Gastroesophageal sphincter (tissue), 3 donors: ENCODE measurements around the gene UBR2.

Source experiments
- CTCF ChIP-seq, 4 experiments: fragments of 200-600 bp in 2 of 4; fragments of 450-650 bp in 2 of 4; sonication (generic) in 1 of 4; IDR thresholded peaks; one replicate each; pipeline ENCODE4 v1.5.1; 2017 to 2019; ENCODE audit warnings: antibody characterized with exemption in 4 of 4, mild to moderate bottlenecking in 2 of 4, moderate library complexity in 2 of 4
- POLR2A ChIP-seq, 2 donors: fragments of 450-650 bp; IDR thresholded peaks; one replicate each; pipeline ENCODE4 v1.6.1; 2017; ENCODE audit warnings: antibody characterized with exemption in 2 of 2, mild to moderate bottlenecking in 2 of 2, moderate library complexity in 1 of 2

GRCh38 chr6:42664718-42665117 lies 100.9 kb downstream of the UBR2 start:
- TF ChIP-seq CTCF (IDR thresholded peaks at IDR 0.05) (no peak), POLR2A (IDR thresholded peaks at IDR 0.05) (no peak)
